ENCODE data around the gene TMEM269.

TMEM269 gene

DNA sequence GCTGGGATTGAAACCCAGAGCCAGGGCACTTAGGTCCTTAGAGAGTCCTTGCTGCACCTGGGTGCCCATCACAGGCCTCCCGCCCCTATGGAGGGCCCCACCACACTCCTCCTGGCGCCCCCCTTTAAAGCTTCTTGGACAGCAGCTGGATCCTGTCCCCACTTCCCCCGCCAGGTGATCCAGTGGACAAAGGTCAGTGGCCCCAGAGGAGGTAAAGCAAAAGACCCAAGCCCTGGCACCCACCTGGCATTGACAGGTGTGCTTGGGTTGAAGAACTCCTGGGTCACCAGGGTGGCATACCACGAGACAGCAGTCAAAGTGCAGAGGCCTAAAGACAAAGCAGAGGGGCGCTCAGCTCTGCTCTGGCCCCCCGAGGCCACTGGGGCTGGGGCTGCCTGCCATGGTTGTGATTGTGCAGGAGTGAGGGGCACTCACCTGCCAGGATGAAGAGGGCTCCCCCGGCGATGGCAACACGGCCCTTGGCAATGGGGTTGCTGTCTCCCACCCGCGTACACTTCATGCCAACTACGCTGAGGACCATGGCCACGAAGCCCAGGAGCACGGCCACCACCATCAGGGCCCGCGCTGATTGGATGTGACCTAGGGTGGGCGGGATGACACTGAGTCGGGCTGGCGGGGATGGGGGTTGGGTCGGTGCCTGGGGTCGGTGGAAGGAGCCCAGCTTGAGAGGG, 46.7 kb upstream of the TMEM269 start:
- Histone ChIP-seq H3K9me3 (replicated peaks; ENCODE audit: insufficient read depth, low read length) (no peaks in the 10 kb centered on the region), H3K27ac (ENCODE audit: low read length) (no peak overlapping the region), H2AFZ (ENCODE audit: low read length) (no peak overlapping the region), H3K4me2 (ENCODE audit: low read depth, low read length) (no peak overlapping the region), H3K9me2 (replicated peaks; ENCODE audit: insufficient read depth, low read length) (no peaks in the 10 kb centered on the region), H3K27me3 (replicated peaks; ENCODE audit: insufficient read depth, low read length) (no peaks in the 10 kb centered on the region), H3K79me2 (ENCODE audit: low read length) (no peaks in the 10 kb centered on the region), H3K36me3 (replicated peaks; ENCODE audit: insufficient read depth, low read length) (no peaks in the 10 kb centered on the region), H4K20me1 (ENCODE audit: insufficient read depth, low read length) (no peaks in the 10 kb centered on the region), H3K4me3 (ENCODE audit: low read length) (no peak overlapping the region), H3K9ac (ENCODE audit: low read length) (no peak overlapping the region), H3F3A (ENCODE audit: insufficient read depth, low read length) (no peaks in the 10 kb centered on the region), H3K4me1 (ENCODE audit: low read length) (no peaks in the 10 kb centered on the region)
- no peak for TF ChIP-seq CTCF (IDR thresholded peaks at IDR 0.05; ENCODE audit: low read length)
- TF ChIP-seq EZH2phosphoT487 (IDR thresholded peaks at IDR 0.05; ENCODE audit: low read length) = no peak
- no peak for TF ChIP-seq EZH2 (optimal IDR thresholded peaks at IDR 0.05; ENCODE audit: low read depth, low read length)
- no peak for DNase-seq

DNA sequence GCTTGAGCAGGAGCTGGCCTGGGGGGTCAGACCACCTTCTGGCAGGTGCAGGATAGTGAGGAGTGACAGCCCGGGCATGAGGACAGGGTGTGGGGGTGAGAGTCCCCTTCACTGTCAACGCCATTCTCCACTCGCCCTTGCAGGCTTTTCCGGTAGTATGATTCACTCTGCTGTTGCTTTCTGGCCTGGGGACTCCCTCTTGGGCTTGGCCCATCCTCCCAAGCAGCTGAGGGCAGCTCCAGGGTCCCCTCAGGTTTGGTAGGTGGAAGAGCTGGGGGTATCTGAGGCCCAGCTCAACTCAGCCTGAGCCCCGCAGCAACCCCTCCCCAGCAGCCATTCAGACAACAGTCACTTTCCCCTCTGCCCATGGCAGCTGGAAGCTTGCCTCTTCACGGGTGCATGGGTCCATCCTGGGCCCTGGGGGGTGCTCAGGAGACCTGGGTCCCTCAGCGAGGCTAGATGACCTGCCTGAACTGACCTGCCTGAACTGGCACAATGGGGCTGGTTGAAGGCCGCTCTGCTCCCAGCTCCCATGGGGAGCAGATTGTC, 46.0 kb upstream of the TMEM269 start:
- no peaks in the 10 kb centered on the region for H3K4me1 ChIP-seq (ENCODE audit: low read length)

GRCh38 chr1:42739753-42740700, 44.8 kb upstream of the TMEM269 start, which contains the start of gene CLDN19:
TSS of gene CLDN19 (minus strand) at chr1:42740236. CDS start at chr1:42740063, 173 bp downstream.
- Histone ChIP-seq H2AFZ (ENCODE audit: low read length) (no peak within 1 kb of the TSS), H3K9me2 (replicated peaks; ENCODE audit: insufficient read depth, low read length) (no peaks in the 10 kb centered on the region), H3K27me3 (replicated peaks; ENCODE audit: insufficient read depth, low read length) (no peaks in the 10 kb centered on the region), H3K9me3 (replicated peaks; ENCODE audit: insufficient read depth, low read length) (no peaks in the 10 kb centered on the region), H3K4me3 (ENCODE audit: low read length) (no peak within 1 kb of the TSS), H3K79me2 (ENCODE audit: low read length) (no peaks in the 10 kb centered on the region), H3F3A (ENCODE audit: insufficient read depth, low read length) (no peaks in the 10 kb centered on the region), H4K20me1 (ENCODE audit: insufficient read depth, low read length) (no peaks in the 10 kb centered on the region), H3K4me2 (ENCODE audit: low read depth, low read length) (no peak within 1 kb of the TSS), H3K36me3 (replicated peaks; ENCODE audit: insufficient read depth, low read length) (no peaks in the 10 kb centered on the region), H3K27ac (ENCODE audit: low read length) (no peak within 1 kb of the TSS), H3K4me1 (ENCODE audit: low read length) (no peaks in the 10 kb centered on the region), H3K9ac (ENCODE audit: low read length) (no peak within 1 kb of the TSS)
- no peak for TF ChIP-seq EZH2 (optimal IDR thresholded peaks at IDR 0.05; ENCODE audit: low read depth, low read length)
- no peak for TF ChIP-seq EZH2phosphoT487 (IDR thresholded peaks at IDR 0.05; ENCODE audit: low read length)
- no peak for TF ChIP-seq CTCF (IDR thresholded peaks at IDR 0.05; ENCODE audit: low read length)
- DNase-seq = no peak

More for the DNA sequence above, 46.0 kb upstream of the TMEM269 start:
- TF ChIP-seq CTCF (IDR thresholded peaks at IDR 0.05; ENCODE audit: low read length) (no peak), EZH2 (optimal IDR thresholded peaks at IDR 0.05; ENCODE audit: low read depth, low read length) (no peak), EZH2phosphoT487 (IDR thresholded peaks at IDR 0.05; ENCODE audit: low read length) (no peak)
- Histone ChIP-seq H3K36me3 (replicated peaks; ENCODE audit: insufficient read depth, low read length) (no peaks in the 10 kb centered on the region), H3F3A (ENCODE audit: insufficient read depth, low read length) (no peaks in the 10 kb centered on the region), H3K4me3 (ENCODE audit: low read length) (no peak overlapping the region), H3K9ac (ENCODE audit: low read length) (no peak overlapping the region), H3K27me3 (replicated peaks; ENCODE audit: insufficient read depth, low read length) (no peaks in the 10 kb centered on the region), H3K9me2 (replicated peaks; ENCODE audit: insufficient read depth, low read length) (no peaks in the 10 kb centered on the region), H3K27ac (ENCODE audit: low read length) (no peak overlapping the region), H3K79me2 (ENCODE audit: low read length) (no peaks in the 10 kb centered on the region), H3K9me3 (replicated peaks; ENCODE audit: insufficient read depth, low read length) (no peaks in the 10 kb centered on the region), H4K20me1 (ENCODE audit: insufficient read depth, low read length) (no peaks in the 10 kb centered on the region), H2AFZ (ENCODE audit: low read length) (no peak overlapping the region), H3K4me2 (ENCODE audit: low read depth, low read length) (no peak overlapping the region)
- DNase-seq = no peak

Data from MM.1S (cell line).